NT2/D1 (cell line): ENCODE results near the gene NR2E3.

Experiments
- DNase-seq: peaks from one replicate; pipeline ENCODE4 v3.0.0-alpha.2; 2011; ENCODE audit warnings: low read depth, low spot score
- H3K27me3 ChIP-seq: 2 replicates; pipeline ENCODE4 v1.6.0; 2011; ENCODE audit warnings: mild to moderate bottlenecking; ENCODE audit not compliant: insufficient read length, insufficient read depth
- H3K36me3 ChIP-seq: 2 replicates; pipeline ENCODE4 v1.6.1; 2011; ENCODE audit warnings: mild to moderate bottlenecking, low read length, mixed read lengths; ENCODE audit not compliant: insufficient read depth, insufficient read length
- H3K4me1 ChIP-seq: 2 replicates; pipeline ENCODE4 v1.5.1; 2011; ENCODE audit not compliant: insufficient read depth, insufficient read length
- H3K4me3 ChIP-seq: 2 replicates; pipeline ENCODE4 v1.5.1; 2011; ENCODE audit warnings: low read depth; ENCODE audit not compliant: insufficient read length
- H3K9ac ChIP-seq: 2 replicates; pipeline ENCODE4 v1.6.0; 2011; ENCODE audit warnings: low read depth; ENCODE audit not compliant: insufficient read length
- H3K9me3 ChIP-seq: 2 replicates; pipeline ENCODE4 v1.5.1; 2011; ENCODE audit warnings: mild to moderate bottlenecking, low read length; ENCODE audit not compliant: insufficient read depth
- SUZ12 ChIP-seq: IDR thresholded peaks from 2 replicates; pipeline ENCODE4 v1.6.1; 2011; ENCODE audit not compliant: insufficient read length, insufficient read depth; ENCODE audit errors: extremely low read depth
- YY1 ChIP-seq: IDR thresholded peaks from 2 replicates; pipeline ENCODE4 v1.6.1; 2011; ENCODE audit not compliant: insufficient read length, insufficient read depth
- ZNF274 ChIP-seq: IDR thresholded peaks from 2 replicates; pipeline ENCODE4 v1.6.1; 2011; ENCODE audit warnings: mild to moderate bottlenecking, low read depth, low read length

The NR2E3 gene

DNA sequence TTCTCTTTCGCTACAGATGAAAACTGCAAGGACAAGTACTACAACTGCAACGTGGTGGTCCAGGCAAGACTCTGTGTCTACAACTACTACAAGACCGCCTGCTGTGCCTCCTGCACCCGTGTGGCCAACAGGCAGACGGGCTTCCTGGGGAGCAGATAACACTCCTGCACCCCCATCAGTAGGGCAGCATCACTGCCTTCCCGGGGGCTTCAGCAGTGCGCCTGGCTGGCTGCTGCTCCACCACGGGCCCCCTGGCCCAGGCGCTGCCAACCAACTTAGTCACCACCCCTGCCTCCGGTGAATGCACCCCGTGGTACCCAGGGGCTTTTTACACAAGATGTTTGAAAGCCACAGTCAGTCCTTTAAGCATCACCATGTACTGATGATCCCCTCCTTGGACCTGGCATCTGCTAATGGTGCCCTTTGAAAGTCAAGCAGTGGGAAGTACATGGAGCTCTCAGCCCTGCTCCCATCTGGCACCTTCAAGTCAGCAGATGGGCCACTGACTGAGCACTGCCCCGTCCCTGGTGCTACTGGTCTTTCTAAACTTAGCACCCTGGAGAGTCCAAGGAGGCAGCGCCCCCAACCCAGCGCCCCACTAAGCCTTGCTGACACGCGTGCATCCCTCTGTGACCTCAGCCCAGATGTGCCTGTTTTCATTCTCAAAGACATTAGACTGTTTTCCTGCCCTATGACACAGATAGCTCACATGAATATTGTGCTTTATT lies 33.0 kb upstream of the NR2E3 start:
- TF ChIP-seq ZNF274 (no peak), YY1 (no peak), SUZ12 (no peak)
- no peaks in the 10 kb centered on the region for H3K4me1 ChIP-seq
- no peak for DNase-seq

DNA sequence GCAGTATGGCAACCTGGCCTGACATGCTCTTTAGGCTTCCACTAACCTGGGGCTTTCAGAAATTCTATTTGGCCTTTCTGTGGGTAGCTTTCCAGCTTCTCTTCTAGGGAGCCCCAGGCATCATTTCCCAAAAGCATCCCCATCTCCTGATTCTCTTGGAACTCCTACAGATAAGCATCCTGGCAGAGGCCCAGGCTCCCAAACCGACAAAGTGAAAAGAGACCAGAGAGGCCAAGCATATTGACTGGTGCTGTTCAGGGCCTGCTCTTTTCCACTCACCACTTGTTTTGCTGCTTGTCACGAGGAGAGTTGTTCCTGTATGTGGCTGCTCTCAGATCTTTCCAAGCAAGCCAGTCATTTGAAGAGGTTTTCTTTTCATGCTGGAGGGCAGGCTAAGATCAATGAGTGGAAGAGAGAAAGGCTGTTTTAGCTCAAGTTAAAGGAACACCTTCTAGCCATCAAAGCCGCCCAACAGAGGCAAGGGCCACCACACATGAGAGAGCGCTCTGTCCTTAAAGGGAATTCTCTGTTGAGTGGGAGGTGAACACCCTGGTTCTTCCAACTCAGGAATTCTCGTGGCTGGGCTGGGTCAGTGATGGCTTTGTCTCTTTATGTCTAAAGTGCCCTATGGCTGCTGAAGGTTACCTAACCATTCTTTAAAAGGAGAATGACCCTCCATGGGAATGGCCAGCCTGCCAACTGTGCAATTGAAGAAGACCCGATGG lies 31.1 kb upstream of the NR2E3 start:
- Histone ChIP-seq H3K9me3 (no peaks in the 10 kb centered on the region), H3K36me3 (no peaks in the 10 kb centered on the region), H3K4me1 (no peaks in the 10 kb centered on the region), H3K4me3 (no peak overlapping the region), H3K27me3 (no peaks in the 10 kb centered on the region), H3K9ac (no peak overlapping the region)
- TF ChIP-seq YY1 (no peak), SUZ12 (no peak), ZNF274 (no peak)
- DNase-seq, result no peak

More for the DNA sequence above, 33.0 kb upstream of the NR2E3 start:
- Histone ChIP-seq H3K27me3 (no peaks in the 10 kb centered on the region), H3K9me3 (no peaks in the 10 kb centered on the region), H3K36me3 (no peaks in the 10 kb centered on the region), H3K9ac (no peak overlapping the region), H3K4me3 (no peak overlapping the region)

DNA sequence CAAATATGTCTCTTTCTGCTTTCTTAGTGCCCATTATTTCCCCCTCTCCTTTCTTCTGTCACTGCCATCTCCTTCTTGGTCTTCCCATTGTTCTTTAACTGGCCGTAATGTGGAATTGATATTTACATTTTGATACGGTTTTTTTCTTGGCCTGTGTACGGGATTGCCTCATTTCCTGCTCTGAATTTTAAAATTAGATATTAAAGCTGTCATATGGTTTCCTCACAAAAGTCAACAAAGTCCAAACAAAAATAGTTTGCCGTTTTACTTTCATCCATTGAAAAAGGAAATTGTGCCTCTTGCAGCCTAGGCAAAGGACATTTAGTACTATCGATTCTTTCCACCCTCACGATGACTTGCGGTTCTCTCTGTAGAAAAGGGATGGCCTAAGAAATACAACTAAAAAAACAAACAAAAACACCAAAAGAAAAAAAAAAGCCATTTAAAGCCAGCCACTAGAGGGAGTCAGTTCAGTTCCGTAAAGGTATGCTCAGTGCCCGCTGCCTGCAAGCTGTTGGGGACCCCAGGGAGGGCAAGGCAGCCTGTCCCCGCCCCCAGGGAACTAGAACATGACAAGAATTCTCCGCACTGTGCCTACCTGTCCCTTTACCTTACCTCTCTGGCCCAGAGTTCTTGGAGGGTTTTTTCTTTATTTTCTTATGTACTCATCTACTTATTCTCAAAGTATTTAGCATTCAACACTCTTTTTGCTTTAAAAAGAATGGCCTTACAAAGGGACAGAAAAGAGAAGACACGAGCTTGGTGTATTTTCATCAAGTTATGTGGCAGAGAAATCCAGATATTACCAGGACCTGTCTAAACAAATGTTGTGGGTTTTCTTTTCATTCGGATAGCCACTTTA lies 30.0 kb upstream of the NR2E3 start:
- no peaks in the 10 kb centered on the region for H3K9me3 ChIP-seq
- H3K9ac ChIP-seq, result no peak overlapping the region
- no peak overlapping the region for H3K4me3 ChIP-seq
- DNase-seq, result peak; percentile 75
- TF ChIP-seq YY1 (no peak), ZNF274 (no peak), SUZ12 (no peak)
- no peaks in the 10 kb centered on the region for H3K4me1 ChIP-seq
- H3K36me3 ChIP-seq, result no peaks in the 10 kb centered on the region
- H3K27me3 ChIP-seq, result no peaks in the 10 kb centered on the region

DNA sequence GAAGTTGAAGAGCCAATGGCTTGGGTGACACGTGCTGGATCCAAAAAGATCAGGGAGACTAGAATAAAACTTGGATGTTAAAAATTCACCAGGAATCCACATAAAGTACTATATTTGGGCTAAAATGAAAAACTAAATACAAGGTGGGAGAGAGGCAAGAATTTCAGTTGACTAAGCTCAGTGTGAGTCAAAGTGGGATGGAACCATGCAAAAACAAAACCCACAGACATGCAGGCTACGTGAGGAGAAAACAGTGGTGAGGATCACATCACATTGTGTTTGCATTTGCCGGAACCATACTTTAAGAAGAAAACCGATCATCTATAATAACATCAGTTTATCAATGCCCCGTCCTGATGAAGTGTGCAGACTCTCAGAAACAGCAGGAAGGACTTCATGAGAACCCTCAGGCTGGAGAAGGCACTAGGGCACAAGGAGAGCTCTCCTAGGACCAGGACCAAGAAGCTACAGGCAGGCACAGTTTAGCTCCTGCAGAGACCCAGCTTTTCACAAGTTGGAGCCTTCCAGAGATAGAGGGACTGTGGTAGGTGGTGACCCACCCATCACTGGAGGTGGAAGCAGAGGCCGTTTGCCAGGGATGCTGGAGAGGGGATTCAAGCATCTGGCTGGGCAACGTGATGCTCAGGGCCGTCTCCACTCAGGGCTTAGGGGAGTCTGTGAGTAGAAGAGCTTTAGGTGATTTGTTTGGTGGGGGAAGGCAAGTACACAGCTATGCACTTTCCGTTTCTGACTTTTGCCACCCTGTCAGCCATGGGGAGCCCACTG lies 29.0 kb upstream of the NR2E3 start:
- H3K9me3 ChIP-seq, result no peaks in the 10 kb centered on the region
- no peak overlapping the region for H3K9ac ChIP-seq
- TF ChIP-seq ZNF274 (no peak), SUZ12 (no peak), YY1 (no peak)
- H3K4me3 ChIP-seq, result no peak overlapping the region
- H3K4me1 ChIP-seq, result no peaks in the 10 kb centered on the region
- H3K27me3 ChIP-seq, result no peaks in the 10 kb centered on the region
- DNase-seq, result no peak
- H3K36me3 ChIP-seq, result no peaks in the 10 kb centered on the region

DNA sequence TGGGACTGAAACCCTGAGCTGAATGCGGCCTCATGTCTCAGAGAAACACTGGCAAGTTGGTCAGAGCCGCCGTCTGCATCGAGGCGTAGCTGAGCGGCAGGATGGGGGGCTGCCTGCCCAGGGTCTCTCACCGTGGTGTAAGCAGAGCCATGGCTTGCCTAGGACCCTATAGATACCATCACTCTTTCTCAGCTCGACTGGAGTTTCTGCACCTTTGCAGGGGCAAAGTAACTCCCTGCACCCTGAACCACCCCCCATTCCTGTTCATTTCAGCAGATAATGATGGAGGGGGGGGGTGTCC lies 28.4 kb upstream of the NR2E3 start:
- Histone ChIP-seq H3K4me1 (no peaks in the 10 kb centered on the region), H3K9ac (no peak overlapping the region), H3K9me3 (no peaks in the 10 kb centered on the region), H3K4me3 (no peak overlapping the region), H3K36me3 (no peaks in the 10 kb centered on the region), H3K27me3 (no peaks in the 10 kb centered on the region)
- TF ChIP-seq ZNF274 (no peak), YY1 (no peak), SUZ12 (no peak)
- no peak for DNase-seq

DNA sequence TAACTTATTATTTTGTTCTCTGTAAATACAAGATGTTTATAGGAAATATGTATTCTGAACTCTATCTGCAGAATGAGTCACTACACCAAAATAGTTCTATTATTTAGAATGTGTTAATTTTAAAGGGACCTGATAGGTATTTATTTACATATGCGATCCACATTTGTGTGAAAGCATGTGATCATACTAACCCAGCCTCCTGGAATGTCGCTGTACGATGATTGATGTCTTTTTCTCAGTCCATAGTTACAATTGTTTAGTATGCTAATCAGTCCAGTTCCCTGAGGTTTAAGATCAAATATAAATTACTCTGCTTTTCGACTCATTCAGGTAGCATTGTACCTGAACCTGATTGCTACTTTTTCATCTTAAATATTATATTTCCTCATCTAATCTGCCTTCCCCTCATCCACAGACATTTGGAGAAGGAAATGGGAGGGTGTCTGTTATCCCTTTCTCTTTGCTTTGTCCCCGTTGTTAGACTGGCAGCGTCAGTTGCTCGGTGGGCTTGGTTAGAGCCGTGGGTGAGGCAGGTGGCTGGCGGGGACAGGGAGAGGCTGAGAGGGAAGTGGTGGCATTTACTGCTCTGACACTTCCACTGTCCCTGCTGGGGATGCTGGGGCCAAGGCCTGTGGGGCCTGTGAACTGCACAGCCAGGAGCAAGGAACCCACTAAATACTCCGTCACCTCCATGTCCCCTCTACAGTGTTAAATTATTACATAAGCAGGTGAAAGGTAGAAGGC lies 27.8 kb upstream of the NR2E3 start:
- Histone ChIP-seq H3K9me3 (no peaks in the 10 kb centered on the region), H3K9ac (no peak overlapping the region), H3K27me3 (no peaks in the 10 kb centered on the region), H3K4me1 (no peaks in the 10 kb centered on the region), H3K4me3 (no peak overlapping the region), H3K36me3 (no peaks in the 10 kb centered on the region)
- no peak for DNase-seq
- TF ChIP-seq YY1 (no peak), SUZ12 (no peak), ZNF274 (no peak)

DNA sequence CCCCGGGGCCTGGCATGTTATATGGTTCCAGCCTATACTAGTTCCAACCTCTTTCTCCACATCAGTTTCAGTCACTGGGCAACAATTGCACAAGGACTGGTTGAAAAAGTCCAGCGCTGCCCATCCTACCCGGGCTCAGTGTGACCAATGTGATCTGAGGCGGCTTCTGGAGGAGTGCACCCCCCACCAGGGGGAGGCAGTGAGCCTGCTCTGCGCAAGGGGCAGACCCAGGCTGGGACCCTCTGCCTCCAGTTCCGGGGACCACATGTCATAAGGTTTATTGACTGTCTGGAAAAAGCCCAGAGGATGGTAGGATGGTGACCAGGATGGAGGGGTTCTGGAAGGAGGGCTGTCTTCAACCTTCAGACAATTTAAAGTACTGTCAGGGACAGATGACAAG lies 25.6 kb upstream of the NR2E3 start:
- no peaks in the 10 kb centered on the region for H3K9me3 ChIP-seq
- H3K9ac ChIP-seq, result no peak overlapping the region
- no peaks in the 10 kb centered on the region for H3K36me3 ChIP-seq
- no peak overlapping the region for H3K4me3 ChIP-seq
- no peak for TF ChIP-seq ZNF274
- TF ChIP-seq YY1, result no peak
- no peak for TF ChIP-seq SUZ12
- H3K27me3 ChIP-seq, result no peaks in the 10 kb centered on the region
- H3K4me1 ChIP-seq, result no peaks in the 10 kb centered on the region
- no peak for DNase-seq
